Upper lobe of left lung (tissue), 6 donors: Measurements from ENCODE around the gene PLOD1. TPM values are rescaled to one million over a fixed set of nuclear protein-coding genes. Genes with fewer than 3 reads are reported as not detected.

ENCODE experiments used
- ATAC-seq, 2 donors: fragments of 200-7000 bp; cut with Tn5 transposase; one replicate each; pipeline ENCODE4 v1.9.1; 2022; ENCODE audit warnings: mild to moderate bottlenecking in 2 of 2, moderate library complexity in 2 of 2; ENCODE audit not compliant: low FRiP score in 2 of 2
- DNase-seq, 2 donors: peaks; one replicate each; pipeline ENCODE4 v3.0.0-alpha.2; 2019 to 2020
- H3K27ac ChIP-seq, 4 donors: fragments of 200-600 bp; sonication (generic); one replicate each; pipeline ENCODE4 v1.5.1; 2016 to 2019
- H3K27me3 ChIP-seq, 4 donors: fragments of 200-600 bp; sonication (generic); one replicate each; pipeline ENCODE4 v1.5.1; 2017 to 2019
- H3K36me3 ChIP-seq, 4 donors: fragments of 200-600 bp; sonication (generic); one replicate each; pipeline ENCODE4 v1.5.1; 2016 to 2019
- H3K4me1 ChIP-seq, 4 donors: fragments of 200-600 bp; sonication (generic); one replicate each; pipeline ENCODE4 v1.5.1; 2018 to 2019
- H3K4me3 ChIP-seq, 4 donors: fragments of 200-600 bp; sonication (generic); one replicate each; pipeline ENCODE4 v1.5.1; 2017 to 2019; ENCODE audit warnings: mild to moderate bottlenecking in 2 of 4, moderate library complexity in 1 of 4
- H3K9me3 ChIP-seq, 4 donors: fragments of 200-600 bp; sonication (generic); one replicate each; pipeline ENCODE4 v1.5.1; 2018 to 2019
- CTCF ChIP-seq, 6 experiments: fragments of 450-650 bp in 4 of 6; fragments of 200-600 bp in 2 of 6; sonication (generic) in 2 of 6; IDR thresholded peaks; one replicate each; pipeline ENCODE4 v1.5.1; 2016 to 2019; ENCODE audit warnings: antibody characterized with exemption in 6 of 6
- EP300 ChIP-seq, 4 donors: sonication (generic); formaldehyde crosslinking; IDR thresholded peaks; one replicate each; pipeline ENCODE4 v1.5.1; 2017; ENCODE audit warnings: antibody characterized with exemption in 4 of 4, control low read depth in 2 of 4
- POLR2A ChIP-seq, 4 donors: fragments of 450-650 bp; IDR thresholded peaks; one replicate each; pipeline ENCODE4 v1.5.1; 2016 to 2017; ENCODE audit warnings: antibody characterized with exemption in 4 of 4, mild to moderate bottlenecking in 2 of 4
- POLR2AphosphoS5 ChIP-seq, 2 donors: sonication (generic); formaldehyde crosslinking; IDR thresholded peaks; one replicate each; pipeline ENCODE4 v1.5.1; 2017; ENCODE audit warnings: antibody characterized with exemption in 2 of 2
- WGBS, 2 donors: methylation state at CpG; one replicate each; pipeline ENCODE4 v1.1.5; 2017 to 2018; 5-methylcytosine and 5-hydroxymethylcytosine counted together
- total RNA-seq, 6 donors: library from RNA; depleted of rRNA in 4 of 6; stranded (reverse); fragments of >200 nt in 4 of 6; gene quantifications; one replicate each; pipeline versions ENCODE4 v1.1.0 to v1.2.1, GENCODE V29; 2016 to 2021
- donor health status: DM: no; HTN: no; CAD: no; lungs with moderate emphysema.
- donor health status: DM: no; HTN: yes; CAD: no; lungs with severe emphysema.

Gene PLOD1
- total RNA-seq, 6 donors from 2014 or later, result 31.4 to 99.0 (median 52.8) TPM

- Histone ChIP-seq H3K4me1 (peaks cover 0 to 3% (median 0%) of the 10 kb centered on the region in 4 donors), H3K4me3 (no peak overlapping the region), H3K9me3 (no peaks in the 10 kb centered on the region), H3K27me3 (no peaks in the 10 kb centered on the region), H3K36me3 (peaks cover 0 to 10% (median 4%) of the 10 kb centered on the region in 4 donors), H3K27ac (no peak overlapping the region)
- TF ChIP-seq POLR2A (IDR thresholded peaks at IDR 0.05) (no peak), POLR2AphosphoS5 (IDR thresholded peaks at IDR 0.05) (no peak), EP300 (IDR thresholded peaks at IDR 0.05) (no peak), CTCF (IDR thresholded peaks at IDR 0.05) (no peak)
- DNase-seq (no peak), ATAC-seq (no peak)
- 56 to 61% methylated on average over 11 of the region's 11 CpGs for WGBS, 2 donors
Observed at GRCh38 chr1:11913291-11913690, 21.2 kb upstream of the PLOD1 start.

- peaks cover 2 to 17% (median 11%) of the 10 kb centered on the region in 4 donors for H3K36me3 ChIP-seq
- H3K4me1 ChIP-seq, result peaks cover 0 to 3% (median 0%) of the 10 kb centered on the region in 4 donors
- no peak for ATAC-seq
- DNase-seq, result no peak
- TF ChIP-seq EP300 (IDR thresholded peaks at IDR 0.05) (no peak), POLR2AphosphoS5 (IDR thresholded peaks at IDR 0.05) (no peak), CTCF (IDR thresholded peaks at IDR 0.05) (no peak), POLR2A (IDR thresholded peaks at IDR 0.05) (no peak)
- H3K27ac ChIP-seq, result no peak overlapping the region
- WGBS, 2 donors, result 73 to 90% methylated on average over 1 of the region's 1 CpG
- no peaks in the 10 kb centered on the region for H3K9me3 ChIP-seq
- H3K4me3 ChIP-seq, result no peak overlapping the region
- no peaks in the 10 kb centered on the region for H3K27me3 ChIP-seq
Observed at GRCh38 chr1:11914024-11914423, 20.5 kb upstream of the PLOD1 start.

GRCh38 chr1:11918799-11919519 is 15.6 kb upstream of the PLOD1 start:
- WGBS, 2 donors, result 82 to 83% methylated on average over 10 to 14 of the region's 14 CpGs
- Histone ChIP-seq H3K4me3 (no peak overlapping the region), H3K36me3 (peaks cover 11 to 64% (median 54%) of the 10 kb centered on the region in 4 donors), H3K27ac (no peak overlapping the region), H3K4me1 (peaks cover 16 to 39% (median 22%) of the 10 kb centered on the region in 4 donors), H3K27me3 (no peaks in the 10 kb centered on the region), H3K9me3 (no peaks in the 10 kb centered on the region)
- DNase-seq (no peak), ATAC-seq (peak; percentile 42 to 82)
- TF ChIP-seq EP300 (IDR thresholded peaks at IDR 0.05) (no peak), POLR2AphosphoS5 (IDR thresholded peaks at IDR 0.05) (no peak), CTCF (IDR thresholded peaks at IDR 0.05) (no peak), POLR2A (IDR thresholded peaks at IDR 0.05) (no peak)

- H3K27me3 ChIP-seq, result no peaks in the 10 kb centered on the region
- peaks cover 23 to 45% (median 28%) of the 10 kb centered on the region in 4 donors for H3K4me1 ChIP-seq
- H3K4me3 ChIP-seq, result no peak overlapping the region
- DNase-seq (peak in 1 of 2 donors; percentile 68), ATAC-seq (no peak)
- no peak for TF ChIP-seq POLR2A (IDR thresholded peaks at IDR 0.05)
- no peak for TF ChIP-seq POLR2AphosphoS5 (IDR thresholded peaks at IDR 0.05)
- no peak for TF ChIP-seq CTCF (IDR thresholded peaks at IDR 0.05)
- no peak for TF ChIP-seq EP300 (IDR thresholded peaks at IDR 0.05)
- H3K9me3 ChIP-seq, result no peaks in the 10 kb centered on the region
- peaks cover 11 to 64% (median 54%) of the 10 kb centered on the region in 4 donors for H3K36me3 ChIP-seq
- H3K27ac ChIP-seq, result no peak overlapping the region
- WGBS, 2 donors, result 85 to 89% methylated on average over 11 of the region's 11 CpGs
Observed at GRCh38 chr1:11919621-11920020, 14.9 kb upstream of the PLOD1 start.
